SK-N-SH treated with all-trans-retinoic acid at 6 μM for 48 hours (cell line): ENCODE results near the gene CDC42SE2.

Source experiments
- ATAC-seq: fragments of 200-7000 bp; cut with Tn5 transposase; 3 replicates; pipeline ENCODE4 v1.9.1; 2020; ENCODE audit warnings: mild to moderate bottlenecking, moderate library complexity
- ARNTL ChIP-seq: fragments of 450-650 bp; formaldehyde crosslinking; IDR thresholded peaks from 2 replicates; pipeline ENCODE4 v1.5.0; 2020; ENCODE audit warnings: low read depth, mild to moderate bottlenecking, moderate library complexity, borderline replicate concordance
- CSDC2 ChIP-seq: fragments of 250-450 bp; sonication (Bioruptor Pico); IDR thresholded peaks from 2 replicates; pipeline ENCODE4 v1.5.0; 2020; ENCODE audit warnings: mild to moderate bottlenecking, moderate library complexity
- ESRRG ChIP-seq: fragments of 250-450 bp; sonication (Bioruptor Pico); IDR thresholded peaks from 2 replicates; pipeline ENCODE4 v1.6.1; 2021; ENCODE audit warnings: mild to moderate bottlenecking
- GLIS3 ChIP-seq: fragments of 250-450 bp; sonication (Bioruptor Pico); IDR thresholded peaks from 2 replicates; pipeline ENCODE4 v1.5.0; 2020; ENCODE audit warnings: mild to moderate bottlenecking, moderate library complexity
- ISL1 ChIP-seq: fragments of 250-450 bp; sonication (Bioruptor Pico); IDR thresholded peaks from 2 replicates; pipeline ENCODE4 v2.1.2; 2022; ENCODE audit warnings: mild to moderate bottlenecking, moderate library complexity
- OSR1 ChIP-seq: fragments of 250-450 bp; sonication (Bioruptor Pico); IDR thresholded peaks from 2 replicates; pipeline ENCODE4 v1.8.0; 2022; ENCODE audit warnings: moderate library complexity, mild to moderate bottlenecking, inconsistent platforms
- RARB ChIP-seq: fragments of 250-450 bp; sonication (Bioruptor Pico); IDR thresholded peaks from 2 replicates; pipeline ENCODE4 v1.8.0; 2021; ENCODE audit warnings: mild to moderate bottlenecking, moderate library complexity
- SNAI2 ChIP-seq: fragments of 250-450 bp; sonication (Bioruptor Pico); IDR thresholded peaks from 2 replicates; pipeline ENCODE4 v1.5.0; 2020; ENCODE audit warnings: mild to moderate bottlenecking, moderate library complexity
- TCF4 ChIP-seq: fragments of 250-450 bp; sonication (Bioruptor Pico); IDR thresholded peaks from 2 replicates; pipeline ENCODE4 v1.8.0; 2021; ENCODE audit warnings: mild to moderate bottlenecking, moderate library complexity, borderline replicate concordance
- TOX ChIP-seq: fragments of 250-450 bp; sonication (Bioruptor Pico); IDR thresholded peaks from 2 replicates; pipeline ENCODE4 v1.8.0; 2021; ENCODE audit warnings: mild to moderate bottlenecking, moderate library complexity, borderline replicate concordance
- ZC3H10 ChIP-seq: fragments of 250-450 bp; sonication (Bioruptor Pico); IDR thresholded peaks from 2 replicates; pipeline ENCODE4 v1.5.1; 2021; ENCODE audit warnings: mild to moderate bottlenecking, moderate library complexity
- ZFP3 ChIP-seq: fragments of 250-450 bp; sonication (Bioruptor Pico); IDR thresholded peaks from 2 replicates; pipeline ENCODE4 v1.5.0; 2020; ENCODE audit warnings: mild to moderate bottlenecking, moderate library complexity
- ZFP30 ChIP-seq: fragments of 450-650 bp; formaldehyde crosslinking; IDR thresholded peaks from 2 replicates; pipeline ENCODE4 v1.5.0; 2022; ENCODE audit warnings: mild to moderate bottlenecking, moderate library complexity
- ZNF565 ChIP-seq: fragments of 450-650 bp; formaldehyde crosslinking; conservative IDR thresholded peaks from 2 replicates; pipeline ENCODE4 v1.5.0; 2020; ENCODE audit warnings: low read depth, mild to moderate bottlenecking, moderate library complexity
- ZNF70 ChIP-seq: fragments of 450-650 bp; formaldehyde crosslinking; IDR thresholded peaks from 2 replicates; pipeline ENCODE4 v1.5.0; 2020; ENCODE audit warnings: mild to moderate bottlenecking, moderate library complexity
- TF ChIP-seq, protein P1 (sequence below): fragments of 250-450 bp; sonication (Bioruptor Pico); IDR thresholded peaks from 2 replicates; pipeline ENCODE4 v1.5.1; 2020; ENCODE audit warnings: low read depth, mild to moderate bottlenecking, moderate library complexity
- TF ChIP-seq, protein P2 (sequence below): fragments of 250-450 bp; sonication (Bioruptor Pico); IDR thresholded peaks from 2 replicates; pipeline ENCODE4 v1.8.0; 2021; ENCODE audit warnings: low read depth, mild to moderate bottlenecking, moderate library complexity, borderline replicate concordance
- TF ChIP-seq, protein P3 (sequence below): fragments of 250-450 bp; sonication (Bioruptor Pico); IDR thresholded peaks from 2 replicates; pipeline ENCODE4 v1.5.0; 2020; ENCODE audit warnings: mild to moderate bottlenecking, moderate library complexity
- TF ChIP-seq, protein P4 (sequence below): fragments of 250-450 bp; sonication (Bioruptor Pico); IDR thresholded peaks from 2 replicates; pipeline ENCODE4 v1.5.1; 2021; ENCODE audit warnings: mild to moderate bottlenecking, moderate library complexity

Gene CDC42SE2

DNA sequence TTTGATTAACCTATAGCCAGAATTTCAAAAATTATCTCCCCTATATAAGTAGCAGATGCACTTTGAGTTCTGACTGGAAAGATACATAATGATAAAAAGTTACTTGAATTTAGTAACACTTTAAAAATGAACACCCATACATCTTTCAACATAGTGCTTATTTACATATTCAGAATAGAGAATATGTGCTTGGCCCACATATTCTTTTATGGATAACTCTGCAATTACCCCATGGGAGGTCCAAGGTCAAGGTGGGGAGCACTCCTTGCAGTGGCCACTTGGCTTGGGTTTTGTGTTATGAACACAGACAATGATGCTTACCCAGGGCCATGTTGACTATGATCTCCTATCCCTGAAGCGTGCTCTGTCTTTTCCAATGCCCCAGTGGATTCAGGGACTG lies 169.3 kb downstream of the CDC42SE2 start:
- TF ChIP-seq GLIS3 (CRISPR knock-in tag) (no peak), ESRRG (no peak), ARNTL (no peak), SNAI2 (no peak), ZC3H10 (CRISPR knock-in tag) (no peak), ISL1 (CRISPR knock-in tag) (no peak), ZNF70 (no peak), ZFP3 (CRISPR knock-in tag) (no peak), OSR1 (no peak), TCF4 (no peak)
- TF ChIP-seq, protein P1, sequence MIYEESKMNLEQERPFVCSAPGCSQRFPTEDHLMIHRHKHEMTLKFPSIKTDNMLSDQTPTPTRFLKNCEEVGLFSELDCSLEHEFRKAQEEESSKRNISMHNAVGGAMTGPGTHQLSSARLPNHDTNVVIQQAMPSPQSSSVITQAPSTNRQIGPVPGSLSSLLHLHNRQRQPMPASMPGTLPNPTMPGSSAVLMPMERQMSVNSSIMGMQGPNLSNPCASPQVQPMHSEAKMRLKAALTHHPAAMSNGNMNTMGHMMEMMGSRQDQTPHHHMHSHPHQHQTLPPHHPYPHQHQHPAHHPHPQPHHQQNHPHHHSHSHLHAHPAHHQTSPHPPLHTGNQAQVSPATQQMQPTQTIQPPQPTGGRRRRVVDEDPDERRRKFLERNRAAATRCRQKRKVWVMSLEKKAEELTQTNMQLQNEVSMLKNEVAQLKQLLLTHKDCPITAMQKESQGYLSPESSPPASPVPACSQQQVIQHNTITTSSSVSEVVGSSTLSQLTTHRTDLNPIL (CRISPR knock-in tag): no peak
- TF ChIP-seq, protein P2, sequence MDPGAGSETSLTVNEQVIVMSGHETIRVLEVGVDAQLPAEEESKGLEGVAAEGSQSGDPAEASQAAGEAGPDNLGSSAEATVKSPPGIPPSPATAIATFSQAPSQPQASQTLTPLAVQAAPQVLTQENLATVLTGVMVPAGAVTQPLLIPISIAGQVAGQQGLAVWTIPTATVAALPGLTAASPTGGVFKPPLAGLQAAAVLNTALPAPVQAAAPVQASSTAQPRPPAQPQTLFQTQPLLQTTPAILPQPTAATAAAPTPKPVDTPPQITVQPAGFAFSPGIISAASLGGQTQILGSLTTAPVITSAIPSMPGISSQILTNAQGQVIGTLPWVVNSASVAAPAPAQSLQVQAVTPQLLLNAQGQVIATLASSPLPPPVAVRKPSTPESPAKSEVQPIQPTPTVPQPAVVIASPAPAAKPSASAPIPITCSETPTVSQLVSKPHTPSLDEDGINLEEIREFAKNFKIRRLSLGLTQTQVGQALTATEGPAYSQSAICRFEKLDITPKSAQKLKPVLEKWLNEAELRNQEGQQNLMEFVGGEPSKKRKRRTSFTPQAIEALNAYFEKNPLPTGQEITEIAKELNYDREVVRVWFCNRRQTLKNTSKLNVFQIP (CRISPR knock-in tag): no peak
- TF ChIP-seq, protein P3, sequence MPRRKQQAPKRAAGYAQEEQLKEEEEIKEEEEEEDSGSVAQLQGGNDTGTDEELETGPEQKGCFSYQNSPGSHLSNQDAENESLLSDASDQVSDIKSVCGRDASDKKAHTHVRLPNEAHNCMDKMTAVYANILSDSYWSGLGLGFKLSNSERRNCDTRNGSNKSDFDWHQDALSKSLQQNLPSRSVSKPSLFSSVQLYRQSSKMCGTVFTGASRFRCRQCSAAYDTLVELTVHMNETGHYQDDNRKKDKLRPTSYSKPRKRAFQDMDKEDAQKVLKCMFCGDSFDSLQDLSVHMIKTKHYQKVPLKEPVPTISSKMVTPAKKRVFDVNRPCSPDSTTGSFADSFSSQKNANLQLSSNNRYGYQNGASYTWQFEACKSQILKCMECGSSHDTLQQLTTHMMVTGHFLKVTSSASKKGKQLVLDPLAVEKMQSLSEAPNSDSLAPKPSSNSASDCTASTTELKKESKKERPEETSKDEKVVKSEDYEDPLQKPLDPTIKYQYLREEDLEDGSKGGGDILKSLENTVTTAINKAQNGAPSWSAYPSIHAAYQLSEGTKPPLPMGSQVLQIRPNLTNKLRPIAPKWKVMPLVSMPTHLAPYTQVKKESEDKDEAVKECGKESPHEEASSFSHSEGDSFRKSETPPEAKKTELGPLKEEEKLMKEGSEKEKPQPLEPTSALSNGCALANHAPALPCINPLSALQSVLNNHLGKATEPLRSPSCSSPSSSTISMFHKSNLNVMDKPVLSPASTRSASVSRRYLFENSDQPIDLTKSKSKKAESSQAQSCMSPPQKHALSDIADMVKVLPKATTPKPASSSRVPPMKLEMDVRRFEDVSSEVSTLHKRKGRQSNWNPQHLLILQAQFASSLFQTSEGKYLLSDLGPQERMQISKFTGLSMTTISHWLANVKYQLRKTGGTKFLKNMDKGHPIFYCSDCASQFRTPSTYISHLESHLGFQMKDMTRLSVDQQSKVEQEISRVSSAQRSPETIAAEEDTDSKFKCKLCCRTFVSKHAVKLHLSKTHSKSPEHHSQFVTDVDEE: no peak
- TF ChIP-seq, protein P4, sequence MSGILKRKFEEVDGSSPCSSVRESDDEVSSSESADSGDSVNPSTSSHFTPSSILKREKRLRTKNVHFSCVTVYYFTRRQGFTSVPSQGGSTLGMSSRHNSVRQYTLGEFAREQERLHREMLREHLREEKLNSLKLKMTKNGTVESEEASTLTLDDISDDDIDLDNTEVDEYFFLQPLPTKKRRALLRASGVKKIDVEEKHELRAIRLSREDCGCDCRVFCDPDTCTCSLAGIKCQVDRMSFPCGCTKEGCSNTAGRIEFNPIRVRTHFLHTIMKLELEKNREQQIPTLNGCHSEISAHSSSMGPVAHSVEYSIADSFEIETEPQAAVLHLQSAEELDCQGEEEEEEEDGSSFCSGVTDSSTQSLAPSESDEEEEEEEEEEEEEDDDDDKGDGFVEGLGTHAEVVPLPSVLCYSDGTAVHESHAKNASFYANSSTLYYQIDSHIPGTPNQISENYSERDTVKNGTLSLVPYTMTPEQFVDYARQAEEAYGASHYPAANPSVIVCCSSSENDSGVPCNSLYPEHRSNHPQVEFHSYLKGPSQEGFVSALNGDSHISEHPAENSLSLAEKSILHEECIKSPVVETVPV: no peak
- no peak for ATAC-seq

DNA sequence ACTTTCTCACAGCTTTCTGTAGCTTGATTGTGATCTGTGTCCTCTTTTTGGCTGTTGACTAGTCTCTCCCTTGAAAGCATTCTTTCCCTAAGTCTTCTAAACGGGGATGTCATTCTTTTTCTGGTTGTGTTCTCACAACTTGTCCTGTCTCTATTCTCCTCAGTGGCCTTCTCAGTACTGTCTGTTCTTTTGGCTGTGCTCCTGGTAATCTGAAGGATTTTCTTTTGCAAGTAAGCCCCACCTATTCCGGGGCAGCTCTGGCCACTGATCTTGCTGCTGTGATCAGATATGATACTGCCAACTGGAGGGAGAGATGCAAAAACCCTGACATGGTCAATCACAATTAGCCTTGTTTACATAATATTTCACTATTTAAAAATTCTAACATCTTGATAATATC lies 172.2 kb downstream of the CDC42SE2 start:
- TF ChIP-seq, protein P2 (CRISPR knock-in tag): no peak
- TF ChIP-seq, protein P4: no peak
- TF ChIP-seq TOX (CRISPR knock-in tag): no peak
- no peak for TF ChIP-seq RARB (CRISPR knock-in tag)
- TF ChIP-seq ZNF565 (CRISPR knock-in tag): no peak
- TF ChIP-seq ESRRG: no peak
- no peak for ATAC-seq

DNA sequence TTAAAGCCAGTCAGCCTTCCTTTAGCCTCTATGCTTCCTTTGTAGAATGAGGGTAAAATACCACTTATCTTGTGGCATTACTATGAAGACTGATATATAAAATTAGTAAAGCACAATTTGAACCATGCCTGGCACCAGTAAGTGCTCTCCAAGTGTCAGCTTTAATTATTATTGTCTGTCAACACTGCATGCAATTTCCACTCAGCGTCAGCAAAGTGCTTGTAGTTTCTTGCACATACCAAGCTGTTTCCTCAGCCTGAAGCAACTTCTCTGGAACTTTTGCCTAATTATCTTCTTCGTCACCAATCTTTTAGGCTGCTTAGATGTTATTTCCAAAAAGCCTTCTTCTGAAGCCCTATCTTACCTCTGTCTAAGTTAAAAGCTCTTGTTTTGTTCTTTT lies 177.3 kb downstream of the CDC42SE2 start:
- TF ChIP-seq ZFP30 (CRISPR knock-in tag) (no peak), ZNF565 (CRISPR knock-in tag) (no peak), TCF4 (no peak), CSDC2 (no peak)
- no peak for ATAC-seq
